OCI-LY1 (cell line): ENCODE data around the gene ATP5PO.
A peak's percentile ranks its signal among the peaks of the same experiment; 100 is the strongest.

Experiments used
- H2AFZ ChIP-seq: fragments of 200-600 bp; sonication (generic), shearing (Covaris generic); 2 replicates; pipeline ENCODE4 v1.6.0; 2014; ENCODE audit warnings: antibody characterized with exemption, mild to moderate bottlenecking, low read length
- H3F3A ChIP-seq: fragments of 200-600 bp; sonication (generic), shearing (Covaris generic); 2 replicates; pipeline ENCODE4 v1.6.0; 2014; ENCODE audit warnings: mild to moderate bottlenecking, antibody characterized with exemption, low read length, moderate library complexity; ENCODE audit not compliant: insufficient read depth
- H3K27ac ChIP-seq: fragments of 200-600 bp; sonication (generic); 2 replicates; pipeline ENCODE4 v1.5.1; 2014; ENCODE audit warnings: low read length, mixed run types, mild to moderate bottlenecking, low read depth; ENCODE audit not compliant: poor library complexity, severe bottlenecking
- H3K27me3 ChIP-seq: fragments of 200-600 bp; sonication (generic); 2 replicates; pipeline ENCODE4 v1.6.0; 2014; ENCODE audit warnings: antibody characterized with exemption, mild to moderate bottlenecking, low read length, moderate library complexity; ENCODE audit not compliant: insufficient read depth
- H3K36me3 ChIP-seq: fragments of 200-600 bp; sonication (generic); 2 replicates; pipeline ENCODE4 v1.6.1; 2014; ENCODE audit warnings: mild to moderate bottlenecking, antibody characterized with exemption, low read length, moderate library complexity, mixed read lengths; ENCODE audit not compliant: insufficient read depth
- H3K4me1 ChIP-seq: fragments of 200-600 bp; sonication (generic); 2 replicates; pipeline ENCODE4 v1.5.1; 2014; ENCODE audit warnings: mild to moderate bottlenecking, low read length, moderate library complexity; ENCODE audit not compliant: insufficient read depth, severe bottlenecking
- H3K4me2 ChIP-seq: fragments of 200-600 bp; sonication (generic), shearing (Covaris generic); 2 replicates; pipeline ENCODE4 v1.6.1; 2014; ENCODE audit warnings: low read length
- H3K4me3 ChIP-seq: fragments of 200-600 bp; sonication (generic); 2 replicates; pipeline ENCODE4 v1.5.1; 2014; ENCODE audit warnings: low read length, low read depth, mild to moderate bottlenecking, mixed read lengths; ENCODE audit not compliant: poor library complexity, severe bottlenecking
- H3K79me2 ChIP-seq: fragments of 200-600 bp; shearing (Covaris generic); 2 replicates; pipeline ENCODE4 v1.6.1; 2016; ENCODE audit warnings: mixed run types, low read length, mixed read lengths; ENCODE audit not compliant: insufficient read depth
- H3K9ac ChIP-seq: fragments of 200-600 bp; sonication (generic), shearing (Covaris generic); 2 replicates; pipeline ENCODE4 v1.6.1; 2014; ENCODE audit warnings: mild to moderate bottlenecking, low read length, mixed read lengths
- H3K9me2 ChIP-seq: fragments of 200-600 bp; sonication (generic), shearing (Covaris generic); 2 replicates; pipeline ENCODE4 v1.6.1; 2014; ENCODE audit warnings: low read depth, mild to moderate bottlenecking, low read length, mixed read lengths
- H3K9me3 ChIP-seq: fragments of 200-600 bp; shearing (Covaris generic); 2 replicates; pipeline ENCODE4 v1.6.1; 2014; ENCODE audit warnings: low read length, mixed read lengths
- H4K20me1 ChIP-seq: fragments of 200-600 bp; sonication (generic), shearing (Covaris generic); 2 replicates; pipeline ENCODE4 v1.6.0; 2016; ENCODE audit warnings: mild to moderate bottlenecking, low read length; ENCODE audit not compliant: insufficient read depth
- CTCF ChIP-seq: fragments of 200-600 bp; sonication (generic), shearing (Covaris generic); IDR thresholded peaks from 2 replicates; pipeline ENCODE4 v1.5.1; 2017; ENCODE audit warnings: mild to moderate bottlenecking, antibody characterized with exemption, low read length, moderate library complexity, mixed read lengths
- EZH2 ChIP-seq: fragments of 200-600 bp; sonication (generic), shearing (Covaris generic); IDR thresholded peaks from 2 replicates; pipeline ENCODE4 v1.8.0; 2017; ENCODE audit warnings: borderline replicate concordance, mixed run types, mild to moderate bottlenecking, antibody characterized with exemption, low read length, moderate library complexity, mixed read lengths

Gene ATP5PO

GRCh38 chr21:33940164-33940880, 24.7 kb upstream of the ATP5PO start:
- Histone ChIP-seq H3K4me2 (peak overlapping the region; percentile 1; the same call in 1 of the 2 replicates), H3K27ac (peak overlapping the region; percentile 67)

GRCh38 chr21:33939226-33939625, 23.6 kb upstream of the ATP5PO start:
- Histone ChIP-seq H3K27ac (peak overlapping the region; percentile 49), H3K79me2 (no peaks in the 10 kb centered on the region), H3K9me2 (no peaks in the 10 kb centered on the region), H3K4me3 (no peak overlapping the region), H4K20me1 (no peaks in the 10 kb centered on the region), H3F3A (no peaks in the 10 kb centered on the region), H3K36me3 (no peaks in the 10 kb centered on the region), H3K27me3 (no peaks in the 10 kb centered on the region), H3K9me3 (no peaks in the 10 kb centered on the region), H3K9ac (no peak overlapping the region), H3K4me1 (peaks cover 48% of the 10 kb centered on the region), H3K4me2 (no peak overlapping the region), H2AFZ (no peak overlapping the region)
- TF ChIP-seq CTCF (no peak), EZH2 (no peak)

More at GRCh38 chr21:33940164-33940880, 24.7 kb upstream of the ATP5PO start:
- Histone ChIP-seq H3F3A (no peaks in the 10 kb centered on the region), H3K36me3 (no peaks in the 10 kb centered on the region), H3K9me2 (no peaks in the 10 kb centered on the region), H3K4me1 (peaks cover 45% of the 10 kb centered on the region), H2AFZ (peak overlapping the region; percentile 88), H3K9ac (peak overlapping the region; percentile 26; the same call in 1 of the 2 replicates), H3K4me3 (no peak overlapping the region), H3K27me3 (no peaks in the 10 kb centered on the region), H4K20me1 (no peaks in the 10 kb centered on the region), H3K9me3 (peaks cover 5% of the 10 kb centered on the region), H3K79me2 (no peaks in the 10 kb centered on the region)
- no peak for TF ChIP-seq EZH2
- no peak for TF ChIP-seq CTCF

- Histone ChIP-seq H3K79me2 (no peaks in the 10 kb centered on the region), H3K4me1 (peaks cover 53% of the 10 kb centered on the region), H3K27me3 (no peaks in the 10 kb centered on the region), H3K4me2 (no peak overlapping the region; the same call in 1 of the 2 replicates), H4K20me1 (no peaks in the 10 kb centered on the region), H3F3A (no peaks in the 10 kb centered on the region), H3K9me3 (no peaks in the 10 kb centered on the region), H3K9me2 (no peaks in the 10 kb centered on the region), H2AFZ (no peak overlapping the region), H3K4me3 (no peak overlapping the region), H3K27ac (peak overlapping the region; percentile 87), H3K9ac (no peak overlapping the region), H3K36me3 (no peaks in the 10 kb centered on the region)
- TF ChIP-seq EZH2 = no peak
- no peak for TF ChIP-seq CTCF
Observed at GRCh38 chr21:33938381-33938780, 22.8 kb upstream of the ATP5PO start.
